Activated CD4-positive, alpha-beta T cell treated with anti-CD3 and anti-CD28 coated beads, Interleukin-2, amount 10 ng/mL, durations not matched to agents 24 days and 14 days (primary cell): ENCODE measurements around the gene CNPY1. TPM values are rescaled to one million over a fixed set of nuclear protein-coding genes. Genes with fewer than 3 reads are reported as not detected.

Experiments used
- DNase-seq: peaks from one replicate; pipeline ENCODE4 v3.0.0; 2022
- H3K27ac Mint-ChIP-seq: one replicate; pipeline ENCODE4 v1.8.0; 2022; ENCODE audit warnings: mild to moderate bottlenecking, mixed read lengths
- H3K27me3 Mint-ChIP-seq: one replicate; pipeline ENCODE4 v1.8.0; 2022; ENCODE audit warnings: mixed read lengths
- H3K36me3 Mint-ChIP-seq: one replicate; pipeline ENCODE4 v1.8.0; 2022; ENCODE audit warnings: low read depth, mild to moderate bottlenecking, mixed read lengths
- H3K4me1 Mint-ChIP-seq: one replicate; pipeline ENCODE4 v1.8.0; 2021; ENCODE audit warnings: mixed read lengths
- H3K4me3 Mint-ChIP-seq: one replicate; pipeline ENCODE4 v1.8.0; 2022; ENCODE audit warnings: mild to moderate bottlenecking, moderate library complexity, mixed read lengths
- H3K9me3 Mint-ChIP-seq: one replicate; pipeline ENCODE4 v1.8.0; 2021; ENCODE audit warnings: mixed read lengths
- intact Hi-C: fragments of 100-400 bp; cut with micrococcal nuclease; formaldehyde crosslinking; loops from one replicate; pipeline ENCODE4 v1.15.1; 2023
- total RNA-seq: library from RNA; stranded (reverse); gene quantifications from 2 replicates; pipeline ENCODE4 v1.2.3, GENCODE V29; 2022

The CNPY1 gene
- total RNA-seq, 1 donor from 2014 or later: not detected

GRCh38 chr7:155558961-155559360 lies 12.6 kb upstream of the CNPY1 start:
- Mint-ChIP-seq H3K27me3 (peaks cover 9% of the 10 kb centered on the region), H3K27ac (no peak overlapping the region), H3K4me1 (no peaks in the 10 kb centered on the region), H3K36me3 (no peaks in the 10 kb centered on the region), H3K4me3 (no peak overlapping the region), H3K9me3 (no peaks in the 10 kb centered on the region)
- DNase-seq: no peak
- intact Hi-C loops: no loop called here

- Mint-ChIP-seq H3K27ac (no peak overlapping the region), H3K4me3 (no peak overlapping the region), H3K36me3 (no peaks in the 10 kb centered on the region), H3K27me3 (peaks cover 9% of the 10 kb centered on the region), H3K9me3 (no peaks in the 10 kb centered on the region), H3K4me1 (no peaks in the 10 kb centered on the region)
- intact Hi-C loops: no loop called here
- no peak for DNase-seq
These were observed 12.0 kb upstream of the CNPY1 start for GRCh38 chr7:155558351-155558750.

- peaks cover 12% of the 10 kb centered on the region for H3K27me3 Mint-ChIP-seq
- no peak overlapping the region for H3K4me3 Mint-ChIP-seq
- H3K36me3 Mint-ChIP-seq: no peaks in the 10 kb centered on the region
- H3K4me1 Mint-ChIP-seq: no peaks in the 10 kb centered on the region
- no peak overlapping the region for H3K27ac Mint-ChIP-seq
- intact Hi-C loops: no loop called here
- DNase-seq: no peak
- no peaks in the 10 kb centered on the region for H3K9me3 Mint-ChIP-seq
These were observed 11.4 kb upstream of the CNPY1 start for GRCh38 chr7:155557778-155558177.

- no peak overlapping the region for H3K4me3 Mint-ChIP-seq
- no peaks in the 10 kb centered on the region for H3K36me3 Mint-ChIP-seq
- peaks cover 10% of the 10 kb centered on the region for H3K27me3 Mint-ChIP-seq
- H3K9me3 Mint-ChIP-seq: no peaks in the 10 kb centered on the region
- H3K4me1 Mint-ChIP-seq: no peaks in the 10 kb centered on the region
- DNase-seq: no peak
- intact Hi-C loops: no loop called here
- no peak overlapping the region for H3K27ac Mint-ChIP-seq
These were observed 10.4 kb upstream of the CNPY1 start for GRCh38 chr7:155556763-155557162.

- Mint-ChIP-seq H3K27ac (no peak overlapping the region), H3K27me3 (peaks cover 6% of the 10 kb centered on the region), H3K4me1 (no peaks in the 10 kb centered on the region), H3K9me3 (no peaks in the 10 kb centered on the region), H3K4me3 (no peak overlapping the region), H3K36me3 (no peaks in the 10 kb centered on the region)
- intact Hi-C loops: no loop called here
- DNase-seq: no peak
These were observed 8.8 kb upstream of the CNPY1 start for GRCh38 chr7:155555116-155555695.

GRCh38 chr7:155553871-155554270 lies 7.5 kb upstream of the CNPY1 start:
- DNase-seq: no peak
- H3K4me3 Mint-ChIP-seq: no peak overlapping the region
- H3K27me3 Mint-ChIP-seq: peaks cover 4% of the 10 kb centered on the region
- H3K9me3 Mint-ChIP-seq: no peaks in the 10 kb centered on the region
- H3K27ac Mint-ChIP-seq: no peak overlapping the region
- H3K36me3 Mint-ChIP-seq: no peaks in the 10 kb centered on the region
- intact Hi-C loops: no loop called here
- no peaks in the 10 kb centered on the region for H3K4me1 Mint-ChIP-seq

- no peaks in the 10 kb centered on the region for H3K4me1 Mint-ChIP-seq
- peaks cover 4% of the 10 kb centered on the region for H3K27me3 Mint-ChIP-seq
- intact Hi-C loops: no loop called here
- no peaks in the 10 kb centered on the region for H3K9me3 Mint-ChIP-seq
- H3K27ac Mint-ChIP-seq: no peak overlapping the region
- H3K36me3 Mint-ChIP-seq: no peaks in the 10 kb centered on the region
- no peak overlapping the region for H3K4me3 Mint-ChIP-seq
- DNase-seq: no peak
These were observed 5.6 kb upstream of the CNPY1 start for GRCh38 chr7:155551785-155552611.

- H3K9me3 Mint-ChIP-seq: no peaks in the 10 kb centered on the region
- no peak for DNase-seq
- H3K4me1 Mint-ChIP-seq: no peaks in the 10 kb centered on the region
- no peak overlapping the region for H3K27ac Mint-ChIP-seq
- intact Hi-C loops: no loop called here
- H3K27me3 Mint-ChIP-seq: peaks cover 4% of the 10 kb centered on the region
- no peak overlapping the region for H3K4me3 Mint-ChIP-seq
- no peaks in the 10 kb centered on the region for H3K36me3 Mint-ChIP-seq
These were observed 4.6 kb upstream of the CNPY1 start for GRCh38 chr7:155550916-155551315.

- Mint-ChIP-seq H3K4me1 (no peaks in the 10 kb centered on the region), H3K27me3 (peaks cover 4% of the 10 kb centered on the region), H3K27ac (no peak overlapping the region), H3K9me3 (no peaks in the 10 kb centered on the region), H3K4me3 (no peak overlapping the region), H3K36me3 (no peaks in the 10 kb centered on the region)
- DNase-seq: no peak
- intact Hi-C loops: no loop called here
These were observed 2.9 kb upstream of the CNPY1 start for GRCh38 chr7:155549226-155549625.

GRCh38 chr7:155547161-155547791 lies 917 bp upstream of the CNPY1 start:
- no peaks in the 10 kb centered on the region for H3K9me3 Mint-ChIP-seq
- H3K27me3 Mint-ChIP-seq: peaks cover 1% of the 10 kb centered on the region
- intact Hi-C loops: no loop called here
- H3K27ac Mint-ChIP-seq: no peak overlapping the region
- no peaks in the 10 kb centered on the region for H3K4me1 Mint-ChIP-seq
- H3K4me3 Mint-ChIP-seq: no peak overlapping the region
- H3K36me3 Mint-ChIP-seq: no peaks in the 10 kb centered on the region
- DNase-seq: no peak

- DNase-seq: no peak
- Mint-ChIP-seq H3K27ac (no peak overlapping the region), H3K4me3 (no peak overlapping the region), H3K36me3 (no peaks in the 10 kb centered on the region), H3K27me3 (peaks cover 2% of the 10 kb centered on the region), H3K9me3 (no peaks in the 10 kb centered on the region), H3K4me1 (no peaks in the 10 kb centered on the region)
- intact Hi-C loops: no loop called here
These were observed 1.0 kb downstream of the CNPY1 start for GRCh38 chr7:155545348-155545747.

GRCh38 chr7:155544485-155544884 lies 1.9 kb downstream of the CNPY1 start:
- H3K4me3 Mint-ChIP-seq: no peak overlapping the region
- H3K27me3 Mint-ChIP-seq: peaks cover 4% of the 10 kb centered on the region
- no peaks in the 10 kb centered on the region for H3K36me3 Mint-ChIP-seq
- H3K4me1 Mint-ChIP-seq: no peaks in the 10 kb centered on the region
- no peak for DNase-seq
- no peak overlapping the region for H3K27ac Mint-ChIP-seq
- H3K9me3 Mint-ChIP-seq: no peaks in the 10 kb centered on the region
- intact Hi-C loops: no loop called here

- Mint-ChIP-seq H3K27me3 (peaks cover 6% of the 10 kb centered on the region), H3K9me3 (no peaks in the 10 kb centered on the region), H3K4me3 (no peak overlapping the region), H3K27ac (no peak overlapping the region), H3K36me3 (no peaks in the 10 kb centered on the region), H3K4me1 (no peaks in the 10 kb centered on the region)
- no peak for DNase-seq
- intact Hi-C loops: no loop called here
These were observed 2.4 kb downstream of the CNPY1 start for GRCh38 chr7:155543926-155544325.

- Mint-ChIP-seq H3K36me3 (no peaks in the 10 kb centered on the region), H3K4me1 (no peaks in the 10 kb centered on the region), H3K9me3 (no peaks in the 10 kb centered on the region), H3K27ac (no peak overlapping the region), H3K4me3 (no peak overlapping the region), H3K27me3 (peaks cover 8% of the 10 kb centered on the region)
- intact Hi-C loops: no loop called here
- no peak for DNase-seq
These were observed 3.1 kb downstream of the CNPY1 start for GRCh38 chr7:155543011-155543876.
